Spleen (tissue), 7 donors: ENCODE data around the gene SMCHD1.

Experiments
- POLR2A ChIP-seq, 3 donors: fragments of 450-650 bp; IDR thresholded peaks; one replicate each; pipeline ENCODE4 v1.5.1; 2017; ENCODE audit warnings: antibody characterized with exemption in 3 of 3, mild to moderate bottlenecking in 1 of 3
- POLR2AphosphoS5 ChIP-seq, 3 donors: sonication (generic); formaldehyde crosslinking; IDR thresholded peaks; one replicate each; pipeline ENCODE4 v1.5.1; 2017; ENCODE audit warnings: antibody characterized with exemption in 3 of 3
- TF ChIP-seq, protein P1 (sequence below), 11 experiments: fragments of 200-600 bp in 7 of 11; fragments of 450-650 bp in 4 of 11; sonication (generic) in 4 of 11; IDR thresholded peaks in 8 of 11; conservative IDR thresholded peaks in 3 of 11; 1 replicate in 7 of 11; 2 replicates in 4 of 11; pipeline versions ENCODE4 v1.4.0 to v1.8.0; 2016 to 2021; ENCODE audit warnings: antibody characterized with exemption in 11 of 11, inconsistent platforms in 4 of 11, mild to moderate bottlenecking in 1 of 11
- donor health status: DM: no; HTN: no; CAD: no; lungs with moderate emphysema.
- donor health status: DM: no; HTN: no; CAD: no.
- donor health status: DM: no; HTN: no; CAD: no.

DNA sequence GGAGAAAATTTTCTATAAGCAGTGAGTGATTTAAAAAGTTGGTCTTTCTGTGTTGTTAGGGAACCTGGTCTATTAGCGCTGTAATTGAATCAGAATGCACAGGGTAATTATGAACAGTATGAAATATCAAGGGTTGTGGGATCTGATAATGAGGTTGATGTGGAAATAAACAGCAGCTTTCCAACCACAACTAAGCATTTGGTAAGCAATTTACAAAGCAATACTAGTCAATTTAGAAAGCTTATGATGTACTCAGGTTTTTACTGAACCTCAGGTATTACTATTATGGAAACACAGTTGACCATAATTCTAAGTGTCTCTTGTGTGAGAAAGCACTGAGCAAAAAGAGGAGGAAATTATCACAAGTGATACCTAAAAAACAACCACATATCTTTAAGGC lies 11.0 kb upstream of the SMCHD1 start:
- TF ChIP-seq, protein P1, sequence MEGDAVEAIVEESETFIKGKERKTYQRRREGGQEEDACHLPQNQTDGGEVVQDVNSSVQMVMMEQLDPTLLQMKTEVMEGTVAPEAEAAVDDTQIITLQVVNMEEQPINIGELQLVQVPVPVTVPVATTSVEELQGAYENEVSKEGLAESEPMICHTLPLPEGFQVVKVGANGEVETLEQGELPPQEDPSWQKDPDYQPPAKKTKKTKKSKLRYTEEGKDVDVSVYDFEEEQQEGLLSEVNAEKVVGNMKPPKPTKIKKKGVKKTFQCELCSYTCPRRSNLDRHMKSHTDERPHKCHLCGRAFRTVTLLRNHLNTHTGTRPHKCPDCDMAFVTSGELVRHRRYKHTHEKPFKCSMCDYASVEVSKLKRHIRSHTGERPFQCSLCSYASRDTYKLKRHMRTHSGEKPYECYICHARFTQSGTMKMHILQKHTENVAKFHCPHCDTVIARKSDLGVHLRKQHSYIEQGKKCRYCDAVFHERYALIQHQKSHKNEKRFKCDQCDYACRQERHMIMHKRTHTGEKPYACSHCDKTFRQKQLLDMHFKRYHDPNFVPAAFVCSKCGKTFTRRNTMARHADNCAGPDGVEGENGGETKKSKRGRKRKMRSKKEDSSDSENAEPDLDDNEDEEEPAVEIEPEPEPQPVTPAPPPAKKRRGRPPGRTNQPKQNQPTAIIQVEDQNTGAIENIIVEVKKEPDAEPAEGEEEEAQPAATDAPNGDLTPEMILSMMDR (IDR thresholded peaks at IDR 0.05 in 8 of 11, conservative IDR thresholded peaks at IDR 0.05 in 3 of 11), result no peak
- TF ChIP-seq POLR2AphosphoS5 (IDR thresholded peaks at IDR 0.05), result no peak
- no peak for TF ChIP-seq POLR2A (IDR thresholded peaks at IDR 0.05)
